Cardiac fibroblast (primary cell): ENCODE measurements around the gene HK2.
"Not testable (repeated sequence)": the region's sequence is repeated elsewhere in the genome, so short reads cannot be mapped to it uniquely, and the experiment has no call there.

Experiments used
- DNase-seq, 2 donors: peaks; one replicate each; pipeline versions ENCODE4 v3.0.0 to v3.0.0-alpha.2; 2010; ENCODE audit warnings: low read depth in 2 of 2
- H3K4me3 ChIP-seq, 2 donors: replicated peaks in 1 of 2; 1 replicate in 1 of 2; 2 replicates in 1 of 2; pipeline ENCODE4 v1.5.1; 2011; ENCODE audit warnings: low read depth in 2 of 2, low read length in 2 of 2, mild to moderate bottlenecking in 2 of 2, moderate library complexity in 1 of 2
- TF ChIP-seq, protein P1 (sequence below): IDR thresholded peaks from one replicate; pipeline ENCODE4 v1.5.1; 2011; ENCODE audit warnings: low read depth, mild to moderate bottlenecking, low read length, inconsistent platforms

HK2 gene

DNA sequence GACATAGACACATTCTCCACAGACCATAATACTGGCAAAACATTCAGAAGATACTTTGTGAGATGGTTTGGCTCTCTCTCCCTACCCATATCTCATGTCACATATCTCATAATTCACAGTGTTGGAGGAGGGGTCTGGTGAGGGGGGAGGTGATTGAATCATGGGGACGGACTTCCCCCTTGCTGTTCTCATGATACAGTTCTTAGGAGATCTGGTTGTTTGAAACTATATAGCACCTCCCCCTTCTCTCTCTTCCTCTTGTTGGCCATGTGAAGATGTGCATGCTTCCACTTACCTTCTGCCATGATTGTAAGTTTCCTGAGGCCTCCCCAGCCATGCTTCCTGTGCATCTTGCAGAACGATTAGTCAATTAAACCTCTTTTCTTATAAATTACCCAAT, 61.1 kb downstream of the HK2 start:
- DNase-seq = no peak
- TF ChIP-seq, protein P1, sequence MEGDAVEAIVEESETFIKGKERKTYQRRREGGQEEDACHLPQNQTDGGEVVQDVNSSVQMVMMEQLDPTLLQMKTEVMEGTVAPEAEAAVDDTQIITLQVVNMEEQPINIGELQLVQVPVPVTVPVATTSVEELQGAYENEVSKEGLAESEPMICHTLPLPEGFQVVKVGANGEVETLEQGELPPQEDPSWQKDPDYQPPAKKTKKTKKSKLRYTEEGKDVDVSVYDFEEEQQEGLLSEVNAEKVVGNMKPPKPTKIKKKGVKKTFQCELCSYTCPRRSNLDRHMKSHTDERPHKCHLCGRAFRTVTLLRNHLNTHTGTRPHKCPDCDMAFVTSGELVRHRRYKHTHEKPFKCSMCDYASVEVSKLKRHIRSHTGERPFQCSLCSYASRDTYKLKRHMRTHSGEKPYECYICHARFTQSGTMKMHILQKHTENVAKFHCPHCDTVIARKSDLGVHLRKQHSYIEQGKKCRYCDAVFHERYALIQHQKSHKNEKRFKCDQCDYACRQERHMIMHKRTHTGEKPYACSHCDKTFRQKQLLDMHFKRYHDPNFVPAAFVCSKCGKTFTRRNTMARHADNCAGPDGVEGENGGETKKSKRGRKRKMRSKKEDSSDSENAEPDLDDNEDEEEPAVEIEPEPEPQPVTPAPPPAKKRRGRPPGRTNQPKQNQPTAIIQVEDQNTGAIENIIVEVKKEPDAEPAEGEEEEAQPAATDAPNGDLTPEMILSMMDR = no peak
- no peak overlapping the region for H3K4me3 ChIP-seq

DNA sequence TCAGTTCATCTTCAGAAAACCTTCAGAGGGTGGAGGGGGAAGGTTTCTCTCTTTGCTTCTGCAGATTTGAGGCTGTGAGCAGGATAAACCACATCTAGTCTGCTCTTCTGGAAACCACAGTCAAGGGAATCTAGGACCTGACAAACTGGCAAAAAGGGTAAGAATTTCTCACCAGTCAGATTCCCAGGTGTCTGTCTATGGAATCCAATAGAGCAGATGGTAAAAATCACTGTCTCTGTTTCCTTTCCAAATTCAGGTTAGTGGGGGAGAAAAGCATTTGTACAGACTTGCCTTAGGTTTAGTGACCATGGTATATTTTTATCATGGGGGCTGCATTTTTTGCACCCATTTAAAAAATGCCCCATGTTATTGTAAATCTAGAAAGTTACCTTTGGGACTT, 62.3 kb downstream of the HK2 start:
- TF ChIP-seq, protein P1 = no peak
- no peak for DNase-seq
- no peak overlapping the region for H3K4me3 ChIP-seq

DNA sequence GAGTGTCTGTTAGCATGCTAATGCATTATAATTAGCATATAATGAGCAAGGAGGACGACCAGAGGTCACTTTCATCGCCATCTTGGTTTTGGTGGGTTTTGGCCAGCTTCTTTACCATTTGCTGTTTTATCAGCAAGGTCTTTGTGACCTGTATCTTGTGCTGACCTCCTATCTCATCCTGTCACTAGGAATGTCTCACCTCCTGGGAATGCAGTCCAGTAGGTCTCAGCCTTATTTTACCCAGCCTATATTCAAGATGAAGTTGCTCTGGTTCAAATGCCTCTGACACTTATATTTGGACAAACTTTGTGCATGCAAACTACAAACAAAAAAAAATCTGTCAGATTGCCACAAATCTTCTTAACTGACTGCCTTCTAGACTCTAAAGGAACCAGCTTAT, 66.3 kb downstream of the HK2 start:
- not testable (repeated sequence) for H3K4me3 ChIP-seq, DNase-seq

DNA sequence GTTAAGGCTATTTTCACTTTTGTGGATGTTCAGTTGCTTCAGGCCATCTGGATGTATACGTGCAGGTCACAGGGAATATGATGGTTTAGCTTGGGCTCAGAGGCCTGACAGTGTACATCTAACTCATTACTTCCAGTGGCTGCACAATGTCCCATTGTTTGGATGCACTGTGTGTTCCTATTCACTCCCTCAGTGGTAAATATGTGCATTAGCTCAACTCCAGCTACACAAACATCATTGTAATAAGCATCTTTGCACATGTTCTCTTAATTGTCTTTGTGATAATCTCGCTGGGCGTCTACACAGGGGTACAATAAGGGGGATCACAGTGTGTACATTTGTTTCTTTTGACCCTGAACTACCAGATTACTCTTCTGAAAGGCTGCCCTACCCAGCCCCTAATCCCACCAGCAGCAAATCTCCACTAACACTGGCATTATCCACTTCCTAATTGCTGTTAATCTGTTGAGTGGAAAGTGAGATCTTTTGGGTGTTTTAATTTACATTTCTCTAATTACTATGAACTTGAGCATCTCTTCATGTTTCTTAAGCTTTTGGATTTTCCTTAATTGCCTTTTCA, 68.4 kb downstream of the HK2 start:
- DNase-seq = no peak
- H3K4me3 ChIP-seq = no peak overlapping the region
- TF ChIP-seq, protein P1 = no peak

DNA sequence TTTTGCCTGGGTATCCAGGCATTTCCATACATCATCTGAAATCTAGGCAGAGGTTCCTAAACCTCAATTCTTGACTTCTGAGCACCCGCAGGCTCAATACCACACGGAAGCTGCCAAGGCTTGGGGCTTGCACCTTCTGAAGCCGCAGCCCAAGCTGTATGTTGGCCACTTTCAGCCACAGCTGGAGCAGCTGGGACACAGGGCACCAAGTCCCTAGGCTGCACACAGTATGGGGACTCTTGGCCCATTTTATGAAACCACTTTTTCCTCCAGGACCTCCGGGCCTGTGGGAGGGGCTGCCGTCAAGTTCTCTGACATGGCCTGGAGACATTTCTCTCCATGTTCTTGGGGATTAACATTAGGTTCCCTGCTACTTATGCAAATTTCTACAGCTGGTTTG, 72.5 kb downstream of the HK2 start:
- DNase-seq = no peak
- TF ChIP-seq, protein P1 = no peak
- H3K4me3 ChIP-seq = no peak overlapping the region

DNA sequence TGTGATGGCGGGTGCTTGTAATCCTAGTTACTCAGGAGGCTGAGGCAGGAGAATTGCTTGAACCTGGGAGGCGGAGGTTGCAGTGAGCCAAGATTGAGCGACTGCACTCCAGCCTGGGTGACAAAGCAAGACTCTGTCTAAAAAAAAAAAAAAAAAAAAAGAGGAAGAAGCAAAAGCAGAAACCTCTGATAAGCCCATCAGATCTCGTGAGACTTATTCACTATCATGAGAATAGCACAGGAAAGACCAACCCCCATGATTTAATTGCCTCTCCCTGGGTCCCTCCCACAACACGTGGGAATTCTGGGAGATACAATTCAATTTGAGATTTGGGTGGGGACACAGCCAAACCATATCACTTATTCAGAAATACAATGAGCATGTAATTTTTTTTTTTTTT, 73.6 kb downstream of the HK2 start:
- not testable (repeated sequence) for DNase-seq, H3K4me3 ChIP-seq

DNA sequence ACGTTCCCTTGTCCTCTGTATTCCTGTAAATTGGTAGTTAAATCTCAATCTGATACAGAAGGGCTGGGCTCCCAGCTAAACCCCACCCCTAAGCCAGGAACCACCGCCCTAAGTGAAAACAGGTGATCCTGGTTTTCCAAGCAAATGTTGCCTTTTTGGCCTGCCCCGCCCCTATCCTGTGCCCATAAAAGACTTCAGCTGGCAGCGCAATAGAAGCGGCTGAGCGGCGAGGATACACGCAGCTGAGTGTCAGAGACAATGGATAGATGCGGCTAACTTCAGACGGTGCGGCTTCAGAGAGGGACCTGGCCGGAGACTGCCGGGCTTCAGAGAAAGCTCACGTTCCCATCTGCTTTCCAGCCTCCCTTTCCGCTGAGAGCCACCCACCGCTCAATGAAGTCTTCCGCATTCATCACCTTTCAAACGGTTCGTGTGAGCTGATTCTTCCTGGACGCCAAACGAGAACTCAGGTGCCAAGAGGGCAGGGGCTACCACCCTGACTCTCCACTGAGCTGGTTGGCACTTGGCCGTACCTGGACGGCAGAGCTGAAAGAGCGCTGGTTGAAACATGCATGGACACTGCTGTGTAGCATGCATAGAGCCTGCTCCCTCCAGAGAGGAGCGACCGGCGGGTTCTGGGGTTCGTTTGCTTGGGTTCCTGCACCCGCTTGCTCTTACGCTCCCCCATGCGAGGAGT, 75.0 kb downstream of the HK2 start:
- peak overlapping the region in 1 of 2 donors; percentile 13 for H3K4me3 ChIP-seq
- TF ChIP-seq, protein P1 = no peak
- DNase-seq = peak in 1 of 2 donors; percentile 4

DNA sequence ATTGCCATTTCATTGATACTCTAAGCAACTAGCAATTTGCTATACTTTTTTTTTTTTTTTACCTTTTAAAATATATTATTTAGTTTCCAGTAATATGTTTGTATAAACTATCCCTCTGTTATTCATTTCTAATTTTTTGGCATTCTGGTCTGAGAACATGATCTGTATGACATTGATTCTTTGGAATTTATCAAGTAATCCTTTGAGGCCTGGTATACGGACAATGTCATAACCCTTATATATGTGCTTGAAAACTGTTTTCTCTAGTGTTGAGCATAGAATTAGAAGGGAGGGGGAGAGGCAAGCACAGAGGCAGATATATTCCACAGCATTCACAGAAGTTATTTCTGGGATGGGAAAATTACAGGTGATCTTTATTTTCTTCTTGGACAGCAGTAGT, 76.3 kb downstream of the HK2 start:
- no peak for DNase-seq
- H3K4me3 ChIP-seq = no peak overlapping the region
- TF ChIP-seq, protein P1 = no peak
